HG02571 (cell line): ENCODE measurements around the gene MRPL54.

ENCODE experiments used
- ATAC-seq: cut with Tn5 transposase; IDR thresholded peaks from one replicate; pipeline ENCODE4 v1.9.1; 2021; ENCODE audit warnings: mild to moderate bottlenecking, moderate library complexity; ENCODE audit not compliant: unreplicated experiment

The MRPL54 gene

GRCh38 chr19:3768015-3768747 is 5.7 kb downstream of the MRPL54 start:
- no peak for ATAC-seq

- no peak for ATAC-seq
Observed at GRCh38 chr19:3768748-3769099, 6.2 kb downstream of the MRPL54 start.

- no peak for ATAC-seq
Observed at GRCh38 chr19:3769494-3769893, 7.0 kb downstream of the MRPL54 start.

- ATAC-seq: no peak
Observed at GRCh38 chr19:3770136-3770999, 7.9 kb downstream of the MRPL54 start.

GRCh38 chr19:3771000-3771905 is 8.8 kb downstream of the MRPL54 start:
- no peak for ATAC-seq

GRCh38 chr19:3771906-3772455 is 9.5 kb downstream of the MRPL54 start, which contains the start of gene RAX2:
TSS of gene RAX2 (minus strand) at chr19:3772228. CDS start at chr19:3771742, 486 bp downstream.
- no peak for ATAC-seq

GRCh38 chr19:3773814-3774515 is 11.5 kb downstream of the MRPL54 start:
- no peak for ATAC-seq

GRCh38 chr19:3774621-3775373 is 12.3 kb downstream of the MRPL54 start:
- ATAC-seq: no peak

- no peak for ATAC-seq
Observed at GRCh38 chr19:3775374-3775711, 12.9 kb downstream of the MRPL54 start.

- ATAC-seq: no peak
Observed at GRCh38 chr19:3775831-3776230, 13.3 kb downstream of the MRPL54 start.

GRCh38 chr19:3776479-3777040 is 14.1 kb downstream of the MRPL54 start:
- ATAC-seq: no peak

- ATAC-seq: no peak
Observed at GRCh38 chr19:3778104-3778867, 15.8 kb downstream of the MRPL54 start.

GRCh38 chr19:3778899-3779723 is 16.6 kb downstream of the MRPL54 start:
- ATAC-seq: no peak

GRCh38 chr19:3780786-3781304 is 18.4 kb downstream of the MRPL54 start:
- ATAC-seq: no peak

GRCh38 chr19:3781603-3782002 is 19.1 kb downstream of the MRPL54 start:
- no peak for ATAC-seq

GRCh38 chr19:3782330-3782729 is 19.8 kb downstream of the MRPL54 start:
- ATAC-seq: no peak

GRCh38 chr19:3782903-3783302 is 20.4 kb downstream of the MRPL54 start:
- no peak for ATAC-seq
